NCI-H2029 (cell line): ENCODE data around the gene OVCH1.
"Not testable (repeated sequence)": the region's sequence is repeated elsewhere in the genome, so short reads cannot be mapped to it uniquely, and the experiment has no call there.

ENCODE experiments used
- DNase-seq: peaks from one replicate; lab custom pipeline; 2025; lab: John Stamatoyannopoulos, UW

OVCH1 gene

DNA sequence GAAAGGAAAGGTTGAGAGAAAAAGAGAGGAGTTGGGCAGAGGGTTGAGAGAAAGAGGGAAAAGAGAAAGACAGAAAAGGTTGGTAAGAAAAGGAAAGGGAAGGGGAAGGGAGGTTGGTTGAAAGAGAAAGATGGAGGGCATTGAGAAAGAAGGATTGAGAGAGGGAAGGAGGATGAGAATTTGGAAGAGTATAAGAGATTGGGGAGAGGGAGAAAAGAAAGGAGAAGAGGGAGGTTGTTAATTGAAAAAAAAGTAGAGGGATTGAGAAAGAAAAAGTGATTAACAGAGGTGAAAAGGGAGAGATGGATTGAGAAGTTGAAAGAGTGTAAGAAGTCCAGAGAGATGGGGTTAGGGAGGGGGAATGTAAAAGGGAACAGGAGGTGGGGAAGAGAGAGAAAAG, 95.0 kb downstream of the OVCH1 start:
- no peak for DNase-seq

DNA sequence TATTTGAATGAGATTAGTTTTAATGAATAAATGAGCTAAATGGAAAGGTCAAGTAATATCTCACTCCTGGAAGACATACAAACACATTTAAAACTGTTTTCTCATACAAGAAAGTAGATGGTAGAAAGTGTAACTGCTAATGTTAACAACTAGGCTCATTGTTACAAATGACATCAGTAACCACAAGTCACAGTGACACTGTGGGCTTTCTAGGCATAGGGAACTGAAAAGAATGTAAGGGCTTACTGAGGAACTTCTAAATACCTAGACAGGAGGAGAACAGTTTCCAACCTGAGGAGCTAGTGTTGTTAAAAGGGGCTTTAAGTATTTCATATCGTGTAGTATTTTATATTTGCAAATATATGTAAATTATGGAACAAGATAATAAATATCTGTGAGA, 99.0 kb downstream of the OVCH1 start:
- no peak for DNase-seq

DNA sequence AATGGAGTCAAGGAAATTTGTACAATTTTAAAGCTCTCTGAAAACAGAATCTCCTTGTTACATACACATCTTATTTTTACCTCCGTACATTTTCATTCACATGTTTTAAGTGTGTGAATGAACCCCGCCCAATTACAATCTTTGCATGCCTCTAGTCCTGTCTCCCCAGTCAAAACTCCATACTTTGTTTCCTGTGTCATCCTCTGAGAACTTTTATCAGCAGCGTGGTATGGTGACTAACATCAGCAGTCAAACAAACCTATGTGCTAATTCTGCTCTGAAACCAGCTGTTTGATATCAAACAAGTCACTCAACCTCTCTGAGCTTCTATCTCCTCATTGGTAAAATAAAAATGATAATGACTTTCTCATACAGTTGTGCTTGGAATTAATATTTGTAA, 100.7 kb downstream of the OVCH1 start:
- DNase-seq: no peak

DNA sequence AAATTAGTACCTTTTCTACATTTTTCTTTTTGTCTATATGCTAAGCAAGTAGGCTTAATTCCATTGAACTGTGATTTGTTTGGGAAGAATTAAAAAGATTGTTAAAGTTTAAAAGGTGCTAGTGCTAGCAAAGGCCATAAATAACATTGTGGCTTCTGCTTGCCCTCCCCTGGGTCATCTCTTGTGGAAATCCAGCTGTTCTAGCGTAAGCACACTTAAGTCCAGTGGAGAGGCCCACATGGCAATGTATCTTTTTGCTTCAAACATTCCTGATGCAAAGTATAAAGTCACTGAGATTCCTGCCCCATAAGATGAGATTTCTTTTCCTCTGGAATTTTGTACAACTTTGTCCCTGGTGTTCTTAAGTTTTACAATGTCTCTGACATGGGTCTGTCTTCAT, 102.1 kb downstream of the OVCH1 start:
- no peak for DNase-seq

DNA sequence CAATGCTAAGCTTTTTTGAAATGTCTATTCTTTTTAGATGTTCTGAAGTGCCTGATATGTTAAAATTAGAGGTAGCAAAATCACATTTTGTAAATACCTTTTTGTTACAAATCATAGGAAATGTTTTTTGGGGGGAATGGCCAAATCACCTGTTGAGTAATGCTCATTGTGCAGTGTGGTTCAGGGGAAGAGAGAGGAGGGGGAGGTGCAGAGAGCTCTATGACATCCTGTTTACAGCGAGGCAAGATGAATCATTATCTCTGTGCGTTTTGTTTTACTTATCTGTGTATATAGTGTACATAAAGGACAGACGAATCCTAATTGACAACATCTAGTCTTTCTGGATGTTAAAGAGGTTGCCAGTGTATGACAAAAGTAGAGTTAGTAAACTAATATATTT, 107.1 kb downstream of the OVCH1 start:
- DNase-seq: not testable (repeated sequence)

DNA sequence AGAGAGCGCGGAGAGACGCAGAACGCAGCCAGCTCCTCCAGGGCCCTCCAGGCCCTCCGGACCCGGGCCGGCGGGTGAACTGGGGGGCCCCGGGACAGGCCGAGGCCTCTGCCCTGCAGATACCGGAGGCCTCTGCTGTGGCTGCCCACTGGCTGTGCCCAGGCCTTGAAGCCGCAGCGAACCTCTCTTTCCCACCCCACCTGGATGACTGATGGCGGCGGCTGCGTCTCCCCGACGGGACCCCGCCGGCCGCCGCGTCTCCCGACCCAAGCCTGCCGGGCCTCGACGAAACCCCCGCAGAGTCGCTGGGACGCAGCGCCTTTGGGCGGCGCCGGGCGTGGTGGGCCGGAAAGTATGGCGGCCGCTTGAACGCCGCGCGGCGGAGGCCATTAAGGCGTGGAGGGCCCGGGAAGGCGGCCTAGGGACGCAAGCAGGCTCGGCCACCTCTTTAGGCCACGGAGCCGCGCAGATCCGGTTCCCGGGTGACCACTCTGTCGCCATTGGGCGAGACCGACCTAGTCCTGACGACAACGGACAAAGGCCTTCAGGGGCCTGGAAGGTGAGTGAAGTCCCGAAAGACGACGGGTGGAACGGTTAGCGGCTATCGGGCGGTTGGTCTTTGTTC, 108.1 kb downstream of the OVCH1 start:
- no peak for DNase-seq

DNA sequence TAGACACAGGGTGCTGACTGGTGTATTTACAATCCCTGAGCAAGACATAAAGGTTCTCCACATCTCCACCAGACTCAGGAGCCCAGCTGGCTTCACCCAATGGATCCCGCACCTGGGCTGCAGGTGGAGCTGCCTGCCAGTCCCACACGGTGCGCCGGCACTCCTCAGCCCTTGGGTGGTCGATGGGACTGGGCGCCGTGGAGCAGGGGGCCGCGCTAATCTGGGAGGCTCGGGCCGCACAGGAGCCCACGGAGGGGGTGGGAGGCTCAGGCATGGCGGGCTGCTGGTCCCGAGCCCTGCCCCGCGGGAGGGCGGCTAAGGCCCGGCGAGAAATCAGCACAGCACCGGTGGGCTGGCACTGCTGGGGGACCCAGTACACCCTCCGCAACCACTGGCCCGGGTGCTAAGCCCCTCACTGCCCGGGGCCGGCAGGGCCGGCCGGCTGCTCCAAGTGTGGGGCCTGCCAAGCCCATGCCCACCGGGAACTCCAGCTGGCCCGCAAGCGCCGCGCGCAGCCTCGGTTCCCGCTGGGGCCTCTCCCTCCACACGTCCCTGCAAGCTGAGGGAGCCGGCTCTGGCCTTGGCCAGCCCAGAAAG, 111.3 kb downstream of the OVCH1 start:
- DNase-seq: not testable (repeated sequence)

DNA sequence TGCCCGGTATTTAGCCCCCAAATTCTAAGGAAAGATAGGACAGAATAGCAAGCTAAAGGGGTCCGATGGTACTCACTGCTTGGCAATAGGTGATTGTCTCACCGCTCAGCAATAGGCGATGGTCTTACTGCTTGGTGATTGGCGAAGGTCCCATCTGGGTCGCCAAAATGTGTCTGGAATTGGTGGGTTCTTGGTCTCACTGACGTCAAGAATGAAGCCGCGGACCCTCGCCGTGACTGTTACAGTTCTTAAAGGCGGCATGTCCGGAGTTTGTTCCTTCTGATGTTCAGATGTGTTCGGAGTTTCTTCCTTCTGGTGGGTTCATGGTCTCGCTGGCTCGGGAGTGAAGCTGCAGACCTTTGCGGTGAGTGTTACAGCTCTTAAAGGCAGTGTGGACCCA, 112.3 kb downstream of the OVCH1 start:
- not testable (repeated sequence) for DNase-seq

DNA sequence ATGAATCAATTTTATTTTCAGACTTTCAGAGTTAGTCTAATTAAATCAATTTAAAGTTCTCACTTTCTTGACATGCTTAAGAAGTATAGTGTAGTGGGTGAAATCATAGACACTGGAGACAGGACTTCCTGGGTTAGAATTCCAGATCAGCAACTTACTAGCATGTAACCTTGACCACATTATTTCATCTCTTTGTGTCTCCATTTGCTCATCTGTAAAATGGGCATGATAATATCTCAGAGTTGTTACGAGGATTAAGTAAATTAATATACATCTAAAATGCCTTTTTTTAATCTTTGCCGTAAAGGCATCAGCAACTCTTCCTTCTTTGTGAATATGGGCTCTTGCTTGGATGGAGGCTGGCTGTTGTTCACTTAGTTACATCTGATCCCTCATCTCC, 115.2 kb downstream of the OVCH1 start:
- no peak for DNase-seq

DNA sequence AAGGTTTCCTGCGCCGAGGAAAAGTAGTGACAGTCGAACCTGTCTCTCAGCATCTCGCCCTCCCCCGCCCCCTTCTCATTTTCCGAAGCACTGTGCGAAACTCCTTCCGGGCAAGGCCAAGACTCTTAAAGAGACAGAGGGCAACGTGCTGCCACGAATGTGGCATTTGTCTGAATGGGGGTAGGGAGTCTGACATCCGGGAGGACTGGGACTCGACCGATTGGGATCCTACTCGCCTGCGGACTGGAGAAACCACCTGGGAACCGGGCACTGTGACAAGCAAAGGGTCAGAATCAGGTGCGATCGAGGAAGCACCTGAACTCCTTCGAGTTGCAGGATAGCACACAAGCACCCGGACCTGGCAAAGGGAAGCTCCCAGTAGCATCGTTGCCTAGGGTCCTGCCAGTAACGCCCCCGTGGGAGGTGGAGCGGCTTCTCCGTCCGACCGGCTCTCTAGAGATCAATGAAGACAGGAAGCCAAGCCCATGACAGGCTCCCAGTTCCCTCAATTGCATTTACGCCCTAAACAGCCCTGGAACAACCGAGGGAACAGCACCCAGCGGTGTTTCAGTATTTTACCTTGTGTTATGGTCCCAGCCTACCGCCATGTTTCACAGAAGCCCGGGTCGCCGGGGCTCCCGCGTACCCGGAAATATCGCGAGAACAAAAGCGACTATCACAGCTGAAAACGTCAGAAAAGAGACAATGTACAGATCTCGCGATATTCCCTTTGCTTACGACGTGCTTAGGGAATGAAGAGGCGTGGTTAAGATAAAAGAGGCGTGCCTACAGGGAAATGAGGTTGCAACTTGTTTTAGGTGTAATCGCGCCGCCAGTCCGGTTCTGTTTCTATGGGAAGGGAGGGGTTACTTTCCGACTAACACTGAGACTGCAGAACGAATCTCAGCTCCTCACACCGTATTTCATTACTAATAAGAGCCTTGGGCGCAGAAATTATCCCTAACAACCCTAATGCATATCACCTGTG, 116.7 kb downstream of the OVCH1 start, which contains the start of gene ERGIC2:
TSS of gene ERGIC2 (minus strand) at position 637 of the 988 bp plus-strand sequence. CDS start 9,539 bp downstream, outside the sequence.
- peak; percentile 99 for DNase-seq
